ENCODE measurements around the gene TMPRSS3.

TMPRSS3 gene

GRCh38 chr21:42395905-42396651, at the start of gene TMPRSS3:
Gene TMPRSS3 (minus strand): TSS chr21:42396052. CDS start chr21:42395417, 635 bp downstream.
- DNase-seq (ENCODE audit: low read depth), result no peak

- no peak for DNase-seq (ENCODE audit: low read depth)
These were observed 49.5 kb upstream of the TMPRSS3 start for GRCh38 chr21:42445311-42445710.

- DNase-seq (ENCODE audit: low read depth), result no peak
These were observed 48.9 kb upstream of the TMPRSS3 start for GRCh38 chr21:42444745-42445059.

- no peak for DNase-seq (ENCODE audit: low read depth)
These were observed 48.3 kb upstream of the TMPRSS3 start for GRCh38 chr21:42443876-42444744.

GRCh38 chr21:42443181-42443785, 47.4 kb upstream of the TMPRSS3 start:
- no peak for DNase-seq (ENCODE audit: low read depth)

GRCh38 chr21:42441963-42442362, 46.1 kb upstream of the TMPRSS3 start:
- no peak for DNase-seq (ENCODE audit: low read depth)

GRCh38 chr21:42440187-42440792, 44.4 kb upstream of the TMPRSS3 start:
- no peak for DNase-seq (ENCODE audit: low read depth)

- peak; percentile 37 for DNase-seq (ENCODE audit: low read depth)
These were observed 43.7 kb upstream of the TMPRSS3 start for GRCh38 chr21:42439284-42440186.

GRCh38 chr21:42438316-42439205, 42.7 kb upstream of the TMPRSS3 start:
- DNase-seq (ENCODE audit: low read depth), result no peak

GRCh38 chr21:42437786-42438185, 41.9 kb upstream of the TMPRSS3 start:
- DNase-seq (ENCODE audit: low read depth), result no peak

GRCh38 chr21:42436914-42437313, 41.1 kb upstream of the TMPRSS3 start:
- no peak for DNase-seq (ENCODE audit: low read depth)

GRCh38 chr21:42435833-42436232, 40.0 kb upstream of the TMPRSS3 start:
- no peak for DNase-seq (ENCODE audit: low read depth)

GRCh38 chr21:42435401-42435800, 39.5 kb upstream of the TMPRSS3 start:
- no peak for DNase-seq (ENCODE audit: low read depth)

GRCh38 chr21:42434884-42435283, 39.0 kb upstream of the TMPRSS3 start:
- no peak for DNase-seq (ENCODE audit: low read depth)

GRCh38 chr21:42433946-42434551, 38.2 kb upstream of the TMPRSS3 start:
- no peak for DNase-seq (ENCODE audit: low read depth)

GRCh38 chr21:42432695-42433094, 36.8 kb upstream of the TMPRSS3 start:
- DNase-seq (ENCODE audit: low read depth), result no peak

GRCh38 chr21:42431196-42431595, 35.3 kb upstream of the TMPRSS3 start:
- no peak for DNase-seq (ENCODE audit: low read depth)

GRCh38 chr21:42430521-42430920, 34.7 kb upstream of the TMPRSS3 start:
- DNase-seq (ENCODE audit: low read depth), result no peak

- no peak for DNase-seq (ENCODE audit: low read depth)
These were observed 34.0 kb upstream of the TMPRSS3 start for GRCh38 chr21:42429856-42430255.

- no peak for DNase-seq (ENCODE audit: low read depth)
These were observed 33.2 kb upstream of the TMPRSS3 start for GRCh38 chr21:42429021-42429420.
